ENCODE measurements around the gene ALG12.

Gene ALG12

DNA sequence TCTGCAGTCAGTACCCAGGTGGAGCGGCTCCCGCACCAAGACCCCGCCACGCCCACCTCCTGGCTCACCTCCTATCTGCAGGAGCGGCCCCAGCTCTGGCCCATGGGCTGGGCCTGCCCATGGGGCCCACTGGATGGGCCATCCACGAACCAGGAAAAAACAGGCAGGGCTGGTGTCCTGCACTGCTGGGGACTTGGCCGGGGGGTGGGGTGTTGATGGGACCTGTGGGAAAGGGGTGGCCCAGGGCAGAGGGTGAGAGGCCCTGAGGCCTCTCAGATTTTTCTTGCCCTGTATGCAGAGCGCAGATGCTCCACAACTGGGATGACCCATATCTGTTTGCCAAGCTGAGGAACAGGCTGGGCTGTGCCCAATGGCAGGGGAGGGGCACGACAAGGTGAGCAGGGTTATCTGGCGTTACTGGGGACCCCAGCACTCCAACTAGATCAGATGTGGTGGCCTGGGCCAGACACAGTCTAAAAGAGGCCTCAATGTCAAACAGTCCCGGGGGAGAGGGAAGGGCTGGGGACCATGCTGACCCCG is 39.7 kb upstream of the ALG12 start:
- no peak for DNase-seq

DNA sequence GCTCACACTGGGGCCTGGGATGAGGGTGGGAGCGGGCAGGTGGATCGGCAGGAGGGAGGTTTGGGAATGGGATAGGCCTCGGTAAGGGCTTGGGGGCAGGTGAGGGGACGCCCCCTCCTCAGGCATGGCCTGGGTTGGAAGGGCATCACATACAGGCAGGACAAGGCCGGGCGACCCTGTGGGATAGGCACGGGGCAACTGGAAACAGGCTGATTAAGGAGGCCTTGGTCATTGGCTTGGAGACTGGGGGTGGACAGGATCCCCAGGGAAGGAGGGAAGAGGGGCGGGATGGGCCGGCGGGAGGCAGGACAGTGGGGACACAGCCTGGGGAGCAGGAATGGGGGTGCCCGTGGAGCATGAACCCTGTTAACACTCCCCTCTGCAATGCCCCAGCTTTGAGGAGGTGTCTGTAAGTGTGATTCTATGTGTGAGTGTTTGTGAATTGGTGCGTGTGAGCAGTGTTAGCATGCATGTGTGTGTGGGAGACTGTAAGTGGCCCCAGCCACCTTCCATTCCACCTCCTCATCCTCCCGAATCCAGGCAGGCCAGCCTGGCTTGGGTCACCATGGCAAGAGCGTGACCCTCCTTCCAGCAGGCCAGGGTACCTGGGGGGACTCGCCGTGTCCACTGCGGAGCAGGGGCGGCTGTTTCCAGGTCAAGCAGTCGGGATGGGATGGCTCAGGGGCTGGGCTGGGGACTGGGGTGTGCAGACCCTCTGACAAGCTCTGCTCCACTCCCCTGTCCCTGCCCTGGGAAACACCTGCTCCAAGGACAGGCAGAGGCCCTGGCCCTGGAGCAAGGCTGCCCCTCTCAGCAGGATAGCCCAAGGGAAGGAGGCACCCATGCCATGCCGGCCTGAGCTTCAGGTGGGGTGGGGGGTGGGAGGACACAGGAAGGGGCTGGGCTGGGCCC is 38.9 kb upstream of the ALG12 start:
- no peak for DNase-seq

- no peak for DNase-seq
Measured at GRCh38 chr22:49956418-49956770, 38.2 kb upstream of the ALG12 start.

GRCh38 chr22:49955581-49956417 is 37.6 kb upstream of the ALG12 start:
- no peak for DNase-seq

DNA sequence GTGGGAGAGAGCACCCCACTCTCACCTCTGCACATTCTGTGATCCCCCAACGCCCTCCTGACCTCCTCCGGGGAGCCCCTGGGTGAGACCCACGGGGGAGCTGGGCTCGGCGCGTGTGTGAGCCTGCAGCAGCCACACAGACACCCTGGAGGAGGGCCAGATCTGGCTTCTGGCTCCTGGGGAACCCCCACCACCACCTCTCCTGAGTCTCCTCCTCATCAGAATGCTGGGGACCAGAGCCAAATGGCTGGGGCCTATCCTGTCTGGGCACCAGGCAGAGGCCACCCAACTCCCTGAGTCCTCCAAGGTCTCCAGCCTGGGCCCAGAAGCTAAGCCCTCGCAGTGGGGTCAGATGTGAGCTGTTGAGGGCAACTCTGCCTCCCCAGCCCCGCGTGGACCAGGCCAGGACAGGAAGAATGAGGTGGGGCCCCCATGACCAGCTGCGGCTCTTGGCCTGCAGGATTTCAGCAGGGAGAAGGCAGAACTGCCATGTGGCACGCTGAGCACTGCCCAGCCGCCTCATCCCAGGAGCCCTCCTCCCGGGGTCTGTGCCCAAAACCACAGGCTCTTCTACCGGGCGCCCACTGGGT is 36.8 kb upstream of the ALG12 start:
- no peak for DNase-seq

DNA sequence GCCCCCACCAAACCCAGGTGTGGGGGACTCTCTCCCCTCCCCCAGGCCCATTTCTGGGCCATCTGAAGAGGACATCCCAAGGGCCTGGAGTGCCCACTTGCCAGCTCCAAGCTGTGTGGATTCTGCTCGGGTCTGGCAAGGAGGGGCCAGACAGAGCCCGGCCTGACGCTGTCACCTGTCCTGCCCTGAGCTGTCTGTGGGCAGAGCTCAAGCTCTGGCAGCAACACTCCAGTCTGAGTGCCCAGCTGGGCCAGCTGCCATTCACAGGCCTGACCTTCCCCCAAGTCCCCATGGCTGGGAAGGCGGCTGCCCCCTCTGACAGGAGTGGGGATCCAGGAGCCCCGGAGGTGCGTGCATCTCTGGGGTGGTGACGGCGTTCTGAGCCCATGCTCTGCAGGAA is 36.1 kb upstream of the ALG12 start:
- no peak for DNase-seq

GRCh38 chr22:49953680-49954344 is 35.6 kb upstream of the ALG12 start:
- no peak for DNase-seq

GRCh38 chr22:49953027-49953679 is 34.9 kb upstream of the ALG12 start:
- DNase-seq: no peak

DNA sequence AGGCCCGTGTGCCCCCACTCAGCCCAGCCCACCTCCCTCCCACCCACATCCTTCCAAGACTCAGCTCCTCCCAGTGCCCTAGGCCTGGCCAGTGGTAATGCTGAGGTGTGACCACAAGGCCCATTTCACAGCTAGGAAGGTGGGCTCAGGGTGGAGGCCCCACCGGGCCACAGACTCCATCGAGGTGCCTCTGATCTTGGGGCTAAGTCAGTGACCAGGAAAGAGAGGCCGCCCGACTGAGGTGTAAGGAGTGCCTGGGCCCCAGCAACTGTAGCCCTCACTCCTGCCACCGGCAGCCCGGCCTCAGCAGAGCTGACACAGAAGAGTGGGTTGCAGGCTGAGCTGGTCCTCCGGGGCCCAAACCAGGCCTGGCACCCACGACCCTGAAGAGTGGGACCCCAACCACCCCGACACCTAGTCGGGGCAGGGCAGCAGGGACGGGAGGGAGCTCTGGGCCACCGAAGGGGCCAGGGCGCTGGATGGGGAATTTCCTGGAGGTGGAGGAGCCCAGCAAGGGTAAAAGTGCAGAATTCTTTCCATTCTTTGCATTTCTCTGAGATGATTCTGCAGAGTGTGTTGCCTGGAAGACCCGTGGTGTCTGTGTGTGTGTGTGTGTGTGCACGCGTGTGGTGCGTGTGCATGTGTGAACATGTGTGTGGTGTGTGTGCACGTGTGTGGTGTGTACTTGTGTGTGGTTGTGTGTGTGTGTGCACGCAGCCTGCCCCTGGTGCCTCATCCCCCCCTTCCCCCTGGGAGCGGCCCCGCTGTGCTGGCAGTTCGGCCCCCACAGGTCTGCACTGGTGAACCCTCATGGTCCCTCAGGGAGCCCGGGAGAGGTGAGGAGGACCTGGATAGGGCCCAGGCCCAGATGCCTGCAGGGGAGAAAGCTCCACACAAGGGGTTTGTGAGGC is 34.0 kb upstream of the ALG12 start:
- DNase-seq: no peak

GRCh38 chr22:49951678-49951985 is 33.4 kb upstream of the ALG12 start:
- no peak for DNase-seq

GRCh38 chr22:49951000-49951677 is 32.9 kb upstream of the ALG12 start:
- DNase-seq: no peak

DNA sequence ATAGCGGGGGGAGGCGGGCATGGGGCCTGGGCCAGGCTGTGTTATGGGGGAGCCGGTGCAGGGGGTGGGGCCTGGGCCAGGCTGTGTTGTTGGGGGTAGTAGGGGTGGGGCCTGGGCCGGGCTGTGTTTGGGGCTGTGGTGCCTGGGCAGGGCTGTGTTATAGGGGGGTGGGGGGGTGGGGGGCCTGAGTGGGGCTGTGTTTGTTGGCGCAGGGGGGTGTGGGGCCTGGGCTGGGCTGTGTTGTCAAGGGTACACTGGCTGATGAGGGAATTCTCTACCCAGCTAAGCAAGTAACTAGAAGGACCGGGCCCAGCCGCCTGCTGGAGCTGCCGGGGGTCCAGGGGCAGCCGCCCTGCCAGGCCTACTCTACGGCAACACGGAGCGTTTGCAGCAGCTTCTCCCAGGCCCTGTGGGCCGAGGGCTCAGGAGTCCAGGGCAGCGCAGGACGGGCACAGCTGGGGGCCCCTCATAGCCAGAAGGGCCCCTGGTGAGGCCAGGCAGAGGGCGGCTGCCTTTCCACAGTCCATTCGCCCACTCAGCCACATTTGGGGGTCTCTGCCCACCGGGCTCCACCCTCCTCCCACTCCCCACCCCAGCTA is 32.3 kb upstream of the ALG12 start:
- DNase-seq: no peak

DNA sequence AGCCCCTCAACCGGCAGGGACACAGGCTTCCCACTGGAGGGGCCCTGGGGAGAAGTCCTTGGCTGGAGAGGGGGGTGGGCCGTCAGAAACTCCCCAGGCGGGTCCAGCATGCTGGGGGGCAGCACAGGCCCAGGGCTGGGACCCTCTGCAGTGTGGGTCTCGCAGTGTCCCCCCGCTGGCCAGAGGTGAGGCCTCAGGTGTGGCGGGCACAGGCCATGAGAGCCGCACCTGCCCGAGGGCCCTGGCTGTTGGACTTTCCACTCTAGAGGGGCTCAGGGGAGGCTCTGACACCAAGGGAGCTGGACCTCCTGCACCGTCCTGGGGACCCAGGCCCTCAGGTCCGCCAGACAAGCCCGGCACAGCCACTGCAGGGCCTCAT is 31.7 kb upstream of the ALG12 start:
- no peak for DNase-seq

DNA sequence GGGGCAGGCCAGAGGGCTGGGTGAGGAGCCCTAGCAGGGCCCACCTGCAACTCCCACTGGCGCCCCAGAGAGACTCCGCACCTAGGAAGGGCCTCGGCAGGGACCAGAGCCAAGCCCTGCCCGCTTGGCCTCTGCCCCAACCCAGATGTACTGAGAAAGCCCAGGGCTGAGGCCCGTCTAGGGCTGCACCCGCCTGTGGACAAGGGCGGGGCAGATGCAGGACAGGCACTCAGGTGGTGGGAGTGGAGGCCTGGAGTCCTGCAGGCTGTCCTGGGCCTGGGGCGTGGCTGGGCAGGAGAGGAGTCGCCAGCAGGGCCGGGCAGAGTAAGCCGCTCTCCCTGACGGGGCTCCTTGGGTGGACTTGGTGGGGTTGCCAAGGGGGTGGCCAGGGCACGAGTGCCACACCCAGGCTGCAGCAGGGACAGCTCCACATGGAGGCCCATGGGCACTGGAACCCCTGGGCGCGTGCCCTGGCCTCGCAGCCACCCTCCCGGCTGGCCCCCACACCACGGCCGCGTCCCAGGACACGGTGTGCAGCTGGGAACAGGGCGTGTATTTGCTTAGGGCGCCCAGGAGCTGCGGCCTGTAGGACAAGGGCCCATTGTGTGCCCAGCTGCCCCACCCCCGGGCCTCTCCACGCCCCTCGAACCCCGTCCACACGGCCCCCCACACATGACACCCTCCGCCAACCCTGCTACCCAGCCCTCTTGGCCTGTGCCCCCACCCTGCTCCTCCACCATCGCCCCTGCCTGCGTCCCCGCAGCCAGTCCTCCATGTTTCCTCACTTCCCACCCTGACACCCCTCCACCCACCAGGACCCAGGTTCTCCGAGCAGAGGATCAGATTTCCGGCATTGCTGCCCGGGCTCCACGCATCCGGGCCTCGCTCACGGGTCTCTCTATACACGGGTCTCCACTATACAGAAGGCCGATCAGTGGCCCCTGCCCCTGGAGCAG is 31.0 kb upstream of the ALG12 start:
- no peak for DNase-seq

GRCh38 chr22:49948116-49948957 is 30.1 kb upstream of the ALG12 start:
- no peak for DNase-seq

GRCh38 chr22:49947296-49947622 is 29.0 kb upstream of the ALG12 start:
- no peak for DNase-seq

DNA sequence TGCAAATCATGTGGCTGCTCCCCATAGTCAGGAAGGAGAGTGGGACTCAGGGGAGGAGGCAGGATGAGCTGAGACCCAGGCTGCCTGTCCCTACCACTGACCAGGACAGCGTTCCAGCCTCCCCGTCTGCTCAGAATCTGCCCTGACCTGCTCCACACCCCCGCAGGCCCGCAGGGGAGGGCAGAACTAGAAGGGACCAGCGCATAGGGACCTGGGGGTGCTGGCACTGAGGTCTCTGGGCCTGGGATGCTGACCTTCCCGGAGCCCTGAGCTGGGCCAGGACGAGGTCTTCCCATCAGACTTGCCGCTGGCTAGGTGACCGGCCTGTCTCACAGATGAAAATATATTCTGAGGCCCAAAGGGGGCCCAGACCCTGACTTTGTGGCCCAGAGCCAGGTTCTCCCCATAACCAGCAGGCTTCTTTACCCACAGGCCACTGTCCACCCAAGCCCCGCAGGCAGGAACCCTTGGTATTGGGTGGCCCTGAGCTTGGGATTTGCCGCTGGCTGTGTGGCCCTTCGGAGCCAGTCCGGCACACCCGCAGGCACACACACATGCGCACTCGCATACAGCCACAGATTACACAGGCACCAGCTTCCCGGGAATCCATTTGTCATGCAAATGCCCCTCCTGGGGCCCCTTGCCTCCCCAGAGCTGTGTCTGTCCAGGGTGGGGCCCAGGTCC is 28.5 kb upstream of the ALG12 start:
- no peak for DNase-seq

Data from activated T-cell treated with anti-CD3 and anti-CD28 coated beads, Interleukin-2, amount 50 U/mL, for 1 hour (primary cell).